HepG2 (cell line): ENCODE measurements around the gene KDM2B. TPM values are rescaled to one million over a fixed set of nuclear protein-coding genes. Genes with fewer than 3 reads are reported as not detected.

Experiments used
- ATF7-NPFF ChIP-seq: sonication (generic); formaldehyde crosslinking; IDR thresholded peaks from 2 replicates; pipeline ENCODE4 v1.8.1; 2023; ENCODE audit warnings: mild to moderate bottlenecking, low read depth, missing genetic modification reagents, moderate library complexity
- CERS6 ChIP-seq: sonication (generic); formaldehyde crosslinking; IDR thresholded peaks from 2 replicates; pipeline ENCODE4 v1.5.0; 2020; ENCODE audit warnings: missing genetic modification reagents
- FOXA1 ChIP-seq, 2 experiments: fragments of 450-650 bp in 1 of 2; sonication (generic) in 1 of 2; formaldehyde crosslinking in 1 of 2; IDR thresholded peaks; 2 replicates each; pipeline versions ENCODE4 v1.4.0 to v1.6.1; 2016 to 2020; ENCODE audit warnings: missing genetic modification reagents in 1 of 2
- FOXP1 ChIP-seq, 2 experiments: fragments of 450-650 bp in 1 of 2; IDR thresholded peaks; 2 replicates each; pipeline ENCODE4 v1.6.1; 2017 to 2018; ENCODE audit warnings: antibody characterized with exemption in 1 of 2
- GLMP ChIP-seq: sonication (generic); formaldehyde crosslinking; IDR thresholded peaks from 2 replicates; pipeline ENCODE4 v1.9.0; 2021; ENCODE audit warnings: missing genetic modification reagents, mild to moderate bottlenecking, borderline replicate concordance
- NR2C2 ChIP-seq: sonication (generic); formaldehyde crosslinking; IDR thresholded peaks from 2 replicates; pipeline ENCODE4 v1.4.0; 2020; ENCODE audit warnings: missing genetic modification reagents, mild to moderate bottlenecking, moderate library complexity, borderline replicate concordance
- REPIN1 ChIP-seq: sonication (generic); formaldehyde crosslinking; IDR thresholded peaks from 2 replicates; pipeline ENCODE4 v1.8.0; 2022; ENCODE audit warnings: missing genetic modification reagents, low read depth, mild to moderate bottlenecking, borderline replicate concordance
- RFX5 ChIP-seq: IDR thresholded peaks from 2 replicates; pipeline ENCODE4 v1.6.1; 2011; ENCODE audit warnings: low read depth, low read length, improper control_type of control experiment
- SIX1 ChIP-seq: sonication (generic); formaldehyde crosslinking; IDR thresholded peaks from 2 replicates; pipeline ENCODE4 v1.4.0; 2020; ENCODE audit warnings: missing genetic modification reagents, borderline replicate concordance
- TBL1XR1 ChIP-seq: fragments of 150-350 bp; IDR thresholded peaks from 2 replicates; pipeline ENCODE4 v1.6.1; 2014; ENCODE audit warnings: borderline replicate concordance, low read length; ENCODE audit not compliant: partially characterized antibody
- YEATS2 ChIP-seq: sonication (generic); formaldehyde crosslinking; IDR thresholded peaks from 2 replicates; pipeline ENCODE4 v1.4.0; 2020; ENCODE audit warnings: missing genetic modification reagents, borderline replicate concordance
- ZBTB21 ChIP-seq: sonication (generic); formaldehyde crosslinking; IDR thresholded peaks from 2 replicates; pipeline ENCODE4 v1.4.0; 2020; ENCODE audit warnings: missing genetic modification reagents
- ZC3H13 ChIP-seq: sonication (generic); formaldehyde crosslinking; IDR thresholded peaks from 2 replicates; pipeline ENCODE4 v1.8.1; 2023; ENCODE audit warnings: mild to moderate bottlenecking, missing genetic modification reagents, moderate library complexity
- ZFP1 ChIP-seq: IDR thresholded peaks from 2 replicates; pipeline ENCODE4 v1.6.1; 2016
- ZNF232 ChIP-seq: sonication (generic); formaldehyde crosslinking; IDR thresholded peaks from 2 replicates; pipeline ENCODE4 v1.4.0; 2020; ENCODE audit warnings: missing genetic modification reagents, borderline replicate concordance
- ZNF496 ChIP-seq: sonication (generic); formaldehyde crosslinking; IDR thresholded peaks from 2 replicates; pipeline ENCODE4 v1.8.1; 2023; ENCODE audit warnings: mild to moderate bottlenecking, moderate library complexity, missing genetic modification reagents; ENCODE audit not compliant: insufficient replicate concordance
- ZNF589 ChIP-seq: sonication (generic); formaldehyde crosslinking; conservative IDR thresholded peaks from 2 replicates; pipeline ENCODE4 v1.8.0; 2022; ENCODE audit warnings: mild to moderate bottlenecking, moderate library complexity, missing genetic modification reagents
- ZNF780A ChIP-seq: sonication (generic); formaldehyde crosslinking; IDR thresholded peaks from 2 replicates; pipeline ENCODE4 v1.8.0; 2022; ENCODE audit warnings: mild to moderate bottlenecking, missing genetic modification reagents, moderate library complexity
- polyA plus RNA-seq, 8 experiments: library from polyadenylated mRNA; depleted of rRNA in 3 of 8; stranded (reverse) in 7 of 8; unstranded in 1 of 8; fragments of >200 nt; fragmentation: Illumina TruSeq in 4 of 8; extraction: Trizol in 4 of 8; gene quantifications; 2 replicates each; pipeline versions ENCODE4 v1.2.1 to v1.2.3, GENCODE V29; 2011 to 2016; ENCODE audit warnings: low read depth in 4 of 8, missing spikeins in 1 of 8, mixed read lengths in 1 of 8; ENCODE audit not compliant: insufficient read depth in 1 of 8
- total RNA-seq, 5 experiments: library from RNA; depleted of rRNA; stranded (reverse); fragments of >200 nt; fragmentation: Illumina TruSeq; extraction: Trizol; gene quantifications; 2 replicates each; pipeline ENCODE4 v1.2.3, GENCODE V29; 2016; ENCODE audit warnings: low read depth in 1 of 5
- TF ChIP-seq, protein P1 (sequence below): sonication (generic); formaldehyde crosslinking; IDR thresholded peaks from 2 replicates; pipeline ENCODE4 v1.4.0; 2020; ENCODE audit warnings: mild to moderate bottlenecking, missing genetic modification reagents, borderline replicate concordance
- TF ChIP-seq, protein P2 (sequence below): sonication (generic); formaldehyde crosslinking; IDR thresholded peaks from 2 replicates; pipeline ENCODE4 v1.8.0; 2022; ENCODE audit warnings: mild to moderate bottlenecking, missing genetic modification reagents, moderate library complexity

The KDM2B gene
- total and polyA plus RNA-seq, 2 of the 13 experiments (the other 11 are each of a cell fraction or from before 2014, with no cell fraction given) = 17.5 to 26.1 TPM

DNA sequence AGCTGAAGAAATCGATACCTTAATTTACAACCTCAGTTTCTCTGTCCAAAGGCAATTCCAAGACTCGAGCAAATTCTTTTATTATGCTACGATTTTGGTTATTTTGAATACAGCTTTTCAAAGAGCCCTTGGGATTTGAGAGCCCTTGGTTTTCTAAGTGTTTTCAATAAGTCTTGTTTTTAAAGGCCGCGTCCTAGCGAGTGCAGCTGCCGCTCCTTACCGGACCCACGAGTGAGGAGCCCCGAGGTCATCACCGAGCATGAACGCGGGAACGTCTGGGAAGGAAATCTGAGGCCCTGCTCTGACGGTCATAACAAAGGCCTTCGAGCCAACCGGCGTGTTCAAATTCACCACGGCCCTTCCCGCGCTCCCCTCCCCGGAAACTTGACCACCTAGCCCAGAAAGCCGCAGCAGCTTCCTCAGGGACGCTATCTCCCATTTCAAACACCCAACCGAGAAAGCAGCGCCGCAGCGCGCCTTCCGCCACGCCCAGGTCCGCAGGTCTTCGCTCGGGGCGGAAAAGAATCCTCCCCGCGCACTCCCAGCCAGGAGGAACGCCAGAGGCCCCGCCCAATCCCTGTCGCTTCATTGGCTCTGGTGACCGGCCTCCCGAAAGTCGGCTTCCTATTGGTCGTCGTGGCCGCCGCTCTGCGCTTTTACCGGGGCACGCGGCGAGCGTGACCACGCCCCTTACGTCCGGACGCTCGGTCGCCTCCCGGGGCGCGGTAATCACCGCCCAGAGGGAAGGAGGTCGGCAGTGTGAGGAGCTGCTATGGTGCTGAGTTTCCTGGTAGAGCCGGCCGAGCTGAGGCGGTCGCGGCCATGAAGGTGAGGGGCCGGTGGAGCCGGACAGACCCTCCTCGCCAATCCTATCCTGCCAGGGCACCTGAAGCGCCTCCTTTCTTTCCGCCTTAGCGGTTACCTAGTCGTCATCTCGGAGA, 181.2 kb downstream of the KDM2B start, which contains the start of gene RNF34 (continued):
- TF ChIP-seq, protein P1, sequence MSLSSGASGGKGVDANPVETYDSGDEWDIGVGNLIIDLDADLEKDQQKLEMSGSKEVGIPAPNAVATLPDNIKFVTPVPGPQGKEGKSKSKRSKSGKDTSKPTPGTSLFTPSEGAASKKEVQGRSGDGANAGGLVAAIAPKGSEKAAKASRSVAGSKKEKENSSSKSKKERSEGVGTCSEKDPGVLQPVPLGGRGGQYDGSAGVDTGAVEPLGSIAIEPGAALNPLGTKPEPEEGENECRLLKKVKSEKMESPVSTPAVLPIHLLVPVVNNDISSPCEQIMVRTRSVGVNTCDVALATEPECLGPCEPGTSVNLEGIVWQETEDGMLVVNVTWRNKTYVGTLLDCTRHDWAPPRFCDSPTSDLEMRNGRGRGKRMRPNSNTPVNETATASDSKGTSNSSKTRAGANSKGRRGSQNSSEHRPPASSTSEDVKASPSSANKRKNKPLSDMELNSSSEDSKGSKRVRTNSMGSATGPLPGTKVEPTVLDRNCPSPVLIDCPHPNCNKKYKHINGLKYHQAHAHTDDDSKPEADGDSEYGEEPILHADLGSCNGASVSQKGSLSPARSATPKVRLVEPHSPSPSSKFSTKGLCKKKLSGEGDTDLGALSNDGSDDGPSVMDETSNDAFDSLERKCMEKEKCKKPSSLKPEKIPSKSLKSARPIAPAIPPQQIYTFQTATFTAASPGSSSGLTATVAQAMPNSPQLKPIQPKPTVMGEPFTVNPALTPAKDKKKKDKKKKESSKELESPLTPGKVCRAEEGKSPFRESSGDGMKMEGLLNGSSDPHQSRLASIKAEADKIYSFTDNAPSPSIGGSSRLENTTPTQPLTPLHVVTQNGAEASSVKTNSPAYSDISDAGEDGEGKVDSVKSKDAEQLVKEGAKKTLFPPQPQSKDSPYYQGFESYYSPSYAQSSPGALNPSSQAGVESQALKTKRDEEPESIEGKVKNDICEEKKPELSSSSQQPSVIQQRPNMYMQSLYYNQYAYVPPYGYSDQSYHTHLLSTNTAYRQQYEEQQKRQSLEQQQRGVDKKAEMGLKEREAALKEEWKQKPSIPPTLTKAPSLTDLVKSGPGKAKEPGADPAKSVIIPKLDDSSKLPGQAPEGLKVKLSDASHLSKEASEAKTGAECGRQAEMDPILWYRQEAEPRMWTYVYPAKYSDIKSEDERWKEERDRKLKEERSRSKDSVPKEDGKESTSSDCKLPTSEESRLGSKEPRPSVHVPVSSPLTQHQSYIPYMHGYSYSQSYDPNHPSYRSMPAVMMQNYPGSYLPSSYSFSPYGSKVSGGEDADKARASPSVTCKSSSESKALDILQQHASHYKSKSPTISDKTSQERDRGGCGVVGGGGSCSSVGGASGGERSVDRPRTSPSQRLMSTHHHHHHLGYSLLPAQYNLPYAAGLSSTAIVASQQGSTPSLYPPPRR (CRISPR knock-in tag) = no peak
- no peak for TF ChIP-seq FOXA1 (IDR thresholded peaks at IDR 0.05)
- no peak for TF ChIP-seq FOXA1 (CRISPR knock-in tag; IDR thresholded peaks at IDR 0.05)
- peak; percentile 84 for TF ChIP-seq ATF7-NPFF (CRISPR knock-in tag)
- TF ChIP-seq FOXP1 (IDR thresholded peaks at IDR 0.05) = no peak
- TF ChIP-seq FOXP1 (CRISPR knock-in tag; IDR thresholded peaks at IDR 0.05) = no peak
- TF ChIP-seq ZBTB21 (CRISPR knock-in tag) = no peak
- TF ChIP-seq ZFP1 (CRISPR knock-in tag) = 0 out of 2 replicates have a peak, but pooled peaks have one; percentile 13
- TF ChIP-seq REPIN1 (CRISPR knock-in tag) = no peak; the same call in 1 of the 2 replicates
- no peak; the same call in 1 of the 2 replicates for TF ChIP-seq ZNF232 (CRISPR knock-in tag)
- TF ChIP-seq ZNF496 = no peak
- TF ChIP-seq YEATS2 (CRISPR knock-in tag) = peak; percentile 83; the same call in 1 of the 2 replicates
- TF ChIP-seq ZC3H13 = peak; percentile 58
- TF ChIP-seq SIX1 (CRISPR knock-in tag) = no peak
- TF ChIP-seq GLMP (CRISPR knock-in tag) = no peak
- peak; percentile 68; the same call in 1 of the 2 replicates for TF ChIP-seq NR2C2 (CRISPR knock-in tag)
- TF ChIP-seq, protein P2, sequence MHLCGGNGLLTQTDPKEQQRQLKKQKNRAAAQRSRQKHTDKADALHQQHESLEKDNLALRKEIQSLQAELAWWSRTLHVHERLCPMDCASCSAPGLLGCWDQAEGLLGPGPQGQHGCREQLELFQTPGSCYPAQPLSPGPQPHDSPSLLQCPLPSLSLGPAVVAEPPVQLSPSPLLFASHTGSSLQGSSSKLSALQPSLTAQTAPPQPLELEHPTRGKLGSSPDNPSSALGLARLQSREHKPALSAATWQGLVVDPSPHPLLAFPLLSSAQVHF = 0 out of 2 replicates have a peak, but pooled peaks have one; percentile 74
- no peak; the same call in 1 of the 2 replicates for TF ChIP-seq ZNF589
- no peak for TF ChIP-seq ZNF780A (CRISPR knock-in tag)
- no peak for TF ChIP-seq TBL1XR1
- TF ChIP-seq RFX5 = no peak
- TF ChIP-seq CERS6 = no peak
